Neural progenitor cell (in vitro differentiated cells): ENCODE results near the gene DNAH7.

Experiments
- EZH2 ChIP-seq: fragments of 200-600 bp; sonication (generic); IDR thresholded peaks from 2 replicates; pipeline ENCODE4 v1.6.1; 2017; ENCODE audit warnings: antibody characterized with exemption, mild to moderate bottlenecking, moderate library complexity
- EZH2phosphoT487 ChIP-seq: fragments of 200-600 bp; sonication (generic); IDR thresholded peaks from 2 replicates; pipeline ENCODE4 v1.6.1; 2017; ENCODE audit warnings: antibody characterized with exemption
- TF ChIP-seq, protein P1 (sequence below): fragments of 200-600 bp; sonication (generic); IDR thresholded peaks from 2 replicates; pipeline ENCODE4 v1.5.1; 2017; ENCODE audit warnings: antibody characterized with exemption, mild to moderate bottlenecking

DNA sequence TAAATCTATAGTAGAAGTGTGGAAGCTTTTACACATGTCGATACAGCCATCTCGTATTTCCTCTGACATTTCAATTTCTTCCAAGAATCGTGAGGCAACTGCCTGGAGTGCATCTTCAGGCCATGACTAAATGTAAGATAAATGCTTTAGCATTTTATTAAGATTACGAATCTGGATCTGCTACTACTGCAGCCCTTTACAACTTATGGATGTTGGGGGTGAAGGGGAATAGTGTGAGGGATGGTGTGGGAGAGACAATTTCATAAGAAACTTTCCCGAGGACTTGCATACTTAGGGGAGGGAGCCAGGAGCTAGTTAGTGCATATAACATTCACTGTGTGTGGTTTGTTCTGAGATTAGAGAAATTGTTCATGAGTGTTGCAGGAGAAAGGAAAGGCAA is 206.8 kb downstream of the DNAH7 start:
- TF ChIP-seq, protein P1, sequence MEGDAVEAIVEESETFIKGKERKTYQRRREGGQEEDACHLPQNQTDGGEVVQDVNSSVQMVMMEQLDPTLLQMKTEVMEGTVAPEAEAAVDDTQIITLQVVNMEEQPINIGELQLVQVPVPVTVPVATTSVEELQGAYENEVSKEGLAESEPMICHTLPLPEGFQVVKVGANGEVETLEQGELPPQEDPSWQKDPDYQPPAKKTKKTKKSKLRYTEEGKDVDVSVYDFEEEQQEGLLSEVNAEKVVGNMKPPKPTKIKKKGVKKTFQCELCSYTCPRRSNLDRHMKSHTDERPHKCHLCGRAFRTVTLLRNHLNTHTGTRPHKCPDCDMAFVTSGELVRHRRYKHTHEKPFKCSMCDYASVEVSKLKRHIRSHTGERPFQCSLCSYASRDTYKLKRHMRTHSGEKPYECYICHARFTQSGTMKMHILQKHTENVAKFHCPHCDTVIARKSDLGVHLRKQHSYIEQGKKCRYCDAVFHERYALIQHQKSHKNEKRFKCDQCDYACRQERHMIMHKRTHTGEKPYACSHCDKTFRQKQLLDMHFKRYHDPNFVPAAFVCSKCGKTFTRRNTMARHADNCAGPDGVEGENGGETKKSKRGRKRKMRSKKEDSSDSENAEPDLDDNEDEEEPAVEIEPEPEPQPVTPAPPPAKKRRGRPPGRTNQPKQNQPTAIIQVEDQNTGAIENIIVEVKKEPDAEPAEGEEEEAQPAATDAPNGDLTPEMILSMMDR, result no peak
- no peak for TF ChIP-seq EZH2
- TF ChIP-seq EZH2phosphoT487, result no peak
